IgD-negative memory B cell (primary cell): ENCODE data around the gene TMEM253. TPM values are rescaled to one million over a fixed set of nuclear protein-coding genes. Genes with fewer than 3 reads are reported as not detected.

Experiments
- H3K27ac Mint-ChIP-seq, 3 donors: one replicate each; pipeline ENCODE4 v1.8.0; 2020 to 2022; ENCODE audit warnings: mild to moderate bottlenecking in 3 of 3, mixed read lengths in 3 of 3, moderate library complexity in 1 of 3
- H3K27me3 Mint-ChIP-seq: one replicate; pipeline ENCODE4 v1.8.0; 2021; ENCODE audit warnings: mixed read lengths
- H3K36me3 Mint-ChIP-seq: one replicate; pipeline ENCODE4 v1.8.0; 2020; ENCODE audit warnings: mild to moderate bottlenecking, mixed read lengths
- H3K4me1 Mint-ChIP-seq, 3 donors: one replicate each; pipeline ENCODE4 v1.8.0; 2020 to 2022; ENCODE audit warnings: mixed read lengths in 3 of 3, mild to moderate bottlenecking in 1 of 3
- H3K4me3 Mint-ChIP-seq, 4 donors: one replicate each; pipeline ENCODE4 v1.8.0; 2020 to 2022; ENCODE audit warnings: mild to moderate bottlenecking in 4 of 4, mixed read lengths in 4 of 4, moderate library complexity in 3 of 4
- H3K9me3 Mint-ChIP-seq, 3 donors: one replicate each; pipeline ENCODE4 v1.8.0; 2020 to 2021; ENCODE audit warnings: mixed read lengths in 3 of 3, mild to moderate bottlenecking in 1 of 3
- polyA plus RNA-seq: library from polyadenylated mRNA; unstranded; fragments of 300-500 nt; fragmentation: Illumina TruSeq; gene quantifications from one replicate; pipeline ENCODE4 v1.2.3, GENCODE V29; 2021

TMEM253 gene
- polyA plus RNA-seq, 1 donor from 2014 or later, result not detected

DNA sequence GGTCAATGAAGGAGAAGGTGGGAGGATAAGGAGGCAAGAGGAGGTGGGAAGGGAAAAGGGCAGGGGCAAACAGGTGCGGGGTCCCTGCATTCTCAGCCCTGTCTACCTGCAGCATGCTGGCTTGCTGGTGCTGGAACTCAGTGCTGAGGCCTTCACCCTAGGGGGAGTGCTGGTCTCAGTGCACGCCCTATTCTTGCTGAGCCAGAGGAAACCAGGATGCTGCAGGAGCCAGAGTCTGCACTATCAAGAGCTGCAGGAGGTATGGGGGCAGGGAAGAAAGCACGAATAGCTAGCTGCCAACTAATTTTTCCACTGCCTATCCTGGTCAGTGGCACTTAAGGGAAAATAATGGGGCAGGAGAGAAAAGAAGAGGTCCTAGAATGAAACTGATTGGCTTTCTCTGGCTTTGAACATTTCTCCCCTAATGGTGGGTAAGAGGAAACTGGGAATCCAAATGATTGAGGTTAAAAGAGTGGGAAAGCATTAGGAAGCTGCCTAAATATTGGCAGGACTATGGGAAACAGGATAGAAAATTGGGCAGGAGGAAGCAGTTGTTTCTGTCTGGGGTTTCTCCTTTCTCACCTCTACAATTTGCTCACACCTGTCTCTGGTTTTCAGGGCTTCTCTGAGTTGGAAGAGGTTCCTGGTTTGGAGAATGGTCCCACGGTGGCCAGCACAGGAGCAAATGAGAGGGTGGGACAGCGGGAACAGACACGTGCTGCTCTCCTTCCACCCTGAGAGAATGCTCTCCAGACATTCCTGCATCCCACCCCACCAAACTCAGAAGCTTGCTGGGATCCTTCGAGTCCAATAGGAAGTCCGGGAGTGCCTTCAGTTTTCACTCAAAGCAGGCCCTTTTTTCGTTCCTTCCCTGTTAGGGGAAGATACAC is 1.9 kb downstream of the TMEM253 start:
- Mint-ChIP-seq H3K4me1 (peaks cover 13 to 26% (median 16%) of the 10 kb centered on the region in 3 donors), H3K36me3 (no peaks in the 10 kb centered on the region), H3K27me3 (peaks cover 20% of the 10 kb centered on the region), H3K27ac (peak overlapping the region in 2 of 3 donors; percentile 77 to 87), H3K9me3 (no peaks in the 10 kb centered on the region), H3K4me3 (peak overlapping the region; percentile 90 to 92 (median 92))

DNA sequence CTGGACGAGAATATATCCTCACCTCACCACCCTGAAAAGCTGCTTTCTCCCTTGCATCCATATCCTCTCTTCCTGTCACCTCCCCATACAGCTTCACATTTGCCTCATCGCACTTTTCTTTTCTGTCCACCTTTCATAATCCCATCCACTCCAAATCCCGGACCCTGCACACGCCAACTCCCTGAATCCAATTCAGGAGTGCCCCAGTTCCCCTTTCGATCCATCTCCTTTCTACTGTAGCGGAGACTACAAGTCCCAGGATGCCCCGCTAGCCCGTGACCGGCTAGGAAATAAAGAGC is 2.5 kb downstream of the TMEM253 start:
- Mint-ChIP-seq H3K36me3 (no peaks in the 10 kb centered on the region), H3K4me1 (peaks cover 13 to 26% (median 16%) of the 10 kb centered on the region in 3 donors), H3K27me3 (peaks cover 20% of the 10 kb centered on the region), H3K4me3 (peak overlapping the region; percentile 90 to 92 (median 92)), H3K9me3 (no peaks in the 10 kb centered on the region), H3K27ac (peak overlapping the region; percentile 77 to 97 (median 87))

DNA sequence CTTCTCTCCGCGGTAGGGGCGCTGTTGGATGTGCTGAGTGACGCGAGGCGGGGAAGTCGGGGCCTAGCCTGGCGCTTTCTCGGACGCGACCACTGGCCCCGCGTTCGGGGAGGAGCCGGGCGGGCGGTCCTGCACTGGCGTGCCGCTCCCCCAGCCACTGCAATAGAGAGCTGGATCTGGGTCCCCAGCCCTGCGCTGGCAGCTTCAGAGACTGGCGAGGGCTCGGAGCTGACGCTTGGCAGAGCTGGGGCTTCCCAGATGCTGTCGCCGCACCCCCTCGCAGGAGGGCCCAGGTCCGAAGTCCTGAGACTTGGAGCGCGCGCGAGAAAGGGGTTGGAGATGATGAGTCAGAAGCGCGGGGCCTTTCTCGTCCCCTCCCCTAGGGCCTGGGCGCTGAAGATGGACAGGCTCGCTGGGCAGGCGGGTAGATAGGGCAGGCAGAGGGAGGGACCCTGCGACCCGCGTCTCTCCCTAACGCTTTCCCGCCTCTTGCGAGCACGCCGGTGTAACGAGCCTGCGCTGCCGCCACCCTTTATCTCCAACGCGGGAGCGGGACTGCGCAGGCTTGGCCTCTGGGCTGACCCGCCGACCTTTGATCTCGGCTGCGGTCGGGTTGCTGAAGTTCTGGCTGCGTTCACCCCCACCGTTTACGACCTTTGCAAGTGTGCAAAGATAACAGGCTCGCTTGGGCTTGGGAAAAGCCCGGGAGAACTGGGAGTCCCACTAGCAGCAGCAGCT is 3.0 kb downstream of the TMEM253 start:
- H3K4me1 Mint-ChIP-seq, result peaks cover 11 to 23% (median 12%) of the 10 kb centered on the region in 3 donors
- peaks cover 17% of the 10 kb centered on the region for H3K27me3 Mint-ChIP-seq
- no peaks in the 10 kb centered on the region for H3K9me3 Mint-ChIP-seq
- peak overlapping the region; percentile 90 to 92 (median 92) for H3K4me3 Mint-ChIP-seq
- H3K36me3 Mint-ChIP-seq, result no peaks in the 10 kb centered on the region
- peak overlapping the region; percentile 77 to 97 (median 87) for H3K27ac Mint-ChIP-seq

DNA sequence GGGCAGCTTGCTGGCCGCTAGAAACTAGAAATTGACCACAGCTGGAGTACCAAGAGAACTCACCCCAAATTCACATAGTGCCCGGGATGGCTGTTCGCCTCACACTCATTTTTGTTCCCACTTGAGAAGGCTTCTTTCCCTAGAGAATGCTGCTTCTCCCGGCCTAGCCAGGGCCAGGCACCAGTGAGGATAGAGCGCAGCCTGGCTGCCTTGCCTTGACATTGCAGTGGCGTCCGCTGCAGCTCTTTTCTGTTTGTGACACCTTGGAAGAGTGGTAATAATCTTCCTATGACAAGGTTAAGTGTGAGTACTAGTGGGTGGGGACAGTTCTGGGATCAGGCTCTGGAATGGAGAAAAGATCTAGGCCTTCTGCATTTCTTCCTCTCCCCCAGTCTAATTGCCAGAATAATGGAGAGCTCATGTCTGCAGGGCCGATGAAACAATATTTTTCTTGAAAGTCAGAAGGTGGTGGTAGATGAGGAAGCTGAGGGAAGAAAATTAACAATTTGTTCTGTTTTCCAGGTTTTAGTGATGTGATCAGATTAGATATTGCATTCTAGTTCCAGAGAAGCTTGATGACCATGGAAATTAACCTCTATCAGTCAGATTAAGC is 3.7 kb downstream of the TMEM253 start:
- peak overlapping the region; percentile 77 to 97 (median 87) for H3K27ac Mint-ChIP-seq
- H3K27me3 Mint-ChIP-seq, result peaks cover 10% of the 10 kb centered on the region
- peaks cover 8 to 16% (median 9%) of the 10 kb centered on the region in 3 donors for H3K4me1 Mint-ChIP-seq
- no peaks in the 10 kb centered on the region for H3K36me3 Mint-ChIP-seq
- H3K9me3 Mint-ChIP-seq, result no peaks in the 10 kb centered on the region
- H3K4me3 Mint-ChIP-seq, result peak overlapping the region; percentile 90 to 92 (median 92)

DNA sequence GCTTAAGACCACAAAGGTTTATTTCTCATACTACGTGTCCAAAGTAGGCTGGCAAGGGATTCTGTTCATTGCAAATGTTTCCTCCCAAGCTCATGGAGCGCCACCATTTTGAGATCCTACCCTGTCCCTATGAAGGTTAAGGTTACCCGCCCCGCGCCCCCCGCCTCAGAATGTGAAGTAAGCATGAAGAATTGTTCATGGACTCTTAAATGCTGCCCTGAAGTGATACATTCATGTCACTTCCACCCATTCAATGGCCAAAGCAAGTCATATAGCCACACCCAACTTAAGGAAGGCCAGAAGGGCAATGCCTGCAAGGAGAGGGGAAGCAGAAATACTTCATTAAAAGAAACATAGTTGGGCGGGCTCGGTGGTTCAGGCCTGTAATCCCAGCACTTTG is 4.2 kb downstream of the TMEM253 start:
- Mint-ChIP-seq H3K4me3 (peak overlapping the region in 2 of 4 donors; percentile 92), H3K27me3 (peaks cover 5% of the 10 kb centered on the region), H3K27ac (peak overlapping the region in 1 of 3 donors; percentile 87), H3K36me3 (no peaks in the 10 kb centered on the region), H3K4me1 (peaks cover 8 to 14% (median 9%) of the 10 kb centered on the region in 3 donors), H3K9me3 (no peaks in the 10 kb centered on the region)

DNA sequence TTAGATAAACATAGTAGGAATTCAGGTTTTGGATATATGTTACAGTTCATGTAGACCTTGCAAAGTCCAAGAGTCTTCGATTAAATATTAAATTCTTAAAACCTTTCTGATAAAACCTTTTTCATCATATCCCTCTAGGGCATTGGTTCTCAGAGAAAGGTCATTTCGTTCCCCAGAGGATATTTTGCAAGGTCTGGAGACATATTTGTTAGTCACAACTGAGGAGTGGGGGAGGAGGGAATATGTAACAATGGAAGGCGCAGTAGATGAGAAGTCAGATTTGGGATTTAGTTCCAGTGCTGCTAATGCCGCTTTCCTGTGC is 5.3 kb downstream of the TMEM253 start:
- Mint-ChIP-seq H3K4me3 (no peak overlapping the region), H3K4me1 (peaks cover 8 to 14% (median 9%) of the 10 kb centered on the region in 3 donors), H3K36me3 (no peaks in the 10 kb centered on the region), H3K27ac (no peak overlapping the region), H3K27me3 (peaks cover 2% of the 10 kb centered on the region), H3K9me3 (no peaks in the 10 kb centered on the region)

DNA sequence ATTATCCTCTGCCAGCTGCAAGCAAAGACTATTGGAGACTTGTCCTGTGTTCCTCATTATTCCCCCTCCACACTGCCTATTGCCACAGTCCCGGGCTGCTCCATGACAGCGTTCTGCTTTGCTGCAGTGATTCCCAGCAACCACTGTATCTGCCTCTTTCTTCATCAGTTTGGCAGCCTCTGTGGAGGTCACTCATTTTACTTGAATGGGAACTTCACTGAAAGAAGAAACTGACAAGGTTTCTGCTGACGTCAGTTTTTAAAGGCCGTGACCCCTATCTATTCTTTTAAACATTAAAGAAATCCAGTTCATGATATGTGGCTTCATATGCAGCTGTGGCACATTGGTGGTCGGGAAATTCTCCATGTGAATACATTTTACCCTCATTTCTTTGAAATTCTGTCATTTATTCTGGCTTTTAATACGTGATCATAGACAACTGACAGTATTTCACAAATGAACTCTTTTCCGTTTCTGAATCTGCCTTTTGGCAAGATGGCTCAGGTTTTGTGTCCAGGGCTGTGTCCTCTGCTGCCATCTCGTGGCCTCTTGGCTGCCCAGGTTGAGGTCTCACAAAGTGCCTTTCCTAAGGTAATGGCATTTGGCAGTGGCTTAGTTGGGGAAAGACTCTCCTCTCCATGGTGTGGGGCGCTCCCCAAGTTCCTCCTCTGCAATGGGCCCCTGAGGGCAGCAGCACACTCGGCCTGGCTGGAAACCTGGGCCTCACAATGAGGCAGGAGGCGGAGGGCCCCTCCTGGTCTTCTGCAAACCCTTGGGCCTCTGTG is 5.8 kb downstream of the TMEM253 start:
- no peaks in the 10 kb centered on the region for H3K9me3 Mint-ChIP-seq
- H3K27ac Mint-ChIP-seq, result peak overlapping the region in 1 of 3 donors; percentile 28
- H3K36me3 Mint-ChIP-seq, result no peaks in the 10 kb centered on the region
- H3K4me3 Mint-ChIP-seq, result peak overlapping the region in 3 of 4 donors; percentile 21 to 60 (median 58)
- peaks cover 2% of the 10 kb centered on the region for H3K27me3 Mint-ChIP-seq
- H3K4me1 Mint-ChIP-seq, result peaks cover 8 to 14% (median 9%) of the 10 kb centered on the region in 3 donors

DNA sequence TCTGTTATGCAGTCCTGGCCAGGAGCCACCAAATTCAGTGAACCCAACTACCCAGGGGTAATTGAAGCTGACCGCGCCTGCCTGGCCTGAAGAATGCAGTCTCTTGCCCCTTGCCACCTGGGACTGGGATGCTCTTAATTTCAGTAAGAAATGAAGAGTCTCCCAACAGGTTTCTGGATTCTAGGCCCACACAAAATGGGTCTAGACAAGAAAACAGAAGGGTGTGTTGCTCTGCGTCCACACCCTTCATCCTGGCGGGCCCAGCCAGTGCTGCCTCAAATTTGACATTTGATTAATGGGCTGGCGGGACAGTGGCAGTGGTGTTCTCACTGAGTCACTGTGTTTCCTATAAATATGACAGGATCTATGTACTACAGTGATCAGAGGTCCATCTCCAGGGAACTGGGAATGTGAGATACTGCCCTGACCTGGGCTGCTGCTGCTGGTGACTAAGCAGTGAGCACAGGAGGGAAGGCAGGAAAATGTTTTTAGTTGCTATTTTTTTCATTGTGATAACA is 6.5 kb downstream of the TMEM253 start:
- H3K27ac Mint-ChIP-seq, result peak overlapping the region in 1 of 3 donors; percentile 28
- peaks cover 8 to 14% (median 9%) of the 10 kb centered on the region in 3 donors for H3K4me1 Mint-ChIP-seq
- H3K4me3 Mint-ChIP-seq, result peak overlapping the region in 1 of 4 donors; percentile 35
- peaks cover 2% of the 10 kb centered on the region for H3K27me3 Mint-ChIP-seq
- H3K36me3 Mint-ChIP-seq, result no peaks in the 10 kb centered on the region
- H3K9me3 Mint-ChIP-seq, result no peaks in the 10 kb centered on the region

- Mint-ChIP-seq H3K36me3 (no peaks in the 10 kb centered on the region), H3K4me3 (no peak overlapping the region), H3K9me3 (no peaks in the 10 kb centered on the region), H3K27ac (no peak overlapping the region), H3K27me3 (no peaks in the 10 kb centered on the region), H3K4me1 (peaks cover 5 to 9% (median 7%) of the 10 kb centered on the region in 3 donors)
Measured at GRCh38 chr14:21108791-21109190, 7.9 kb downstream of the TMEM253 start.

- peaks cover 5 to 6% (median 5%) of the 10 kb centered on the region in 3 donors for H3K4me1 Mint-ChIP-seq
- no peak overlapping the region for H3K4me3 Mint-ChIP-seq
- no peaks in the 10 kb centered on the region for H3K36me3 Mint-ChIP-seq
- H3K27ac Mint-ChIP-seq, result peak overlapping the region in 1 of 3 donors; percentile 80
- no peaks in the 10 kb centered on the region for H3K27me3 Mint-ChIP-seq
- no peaks in the 10 kb centered on the region for H3K9me3 Mint-ChIP-seq
Measured at GRCh38 chr14:21109377-21110138, 8.7 kb downstream of the TMEM253 start.

DNA sequence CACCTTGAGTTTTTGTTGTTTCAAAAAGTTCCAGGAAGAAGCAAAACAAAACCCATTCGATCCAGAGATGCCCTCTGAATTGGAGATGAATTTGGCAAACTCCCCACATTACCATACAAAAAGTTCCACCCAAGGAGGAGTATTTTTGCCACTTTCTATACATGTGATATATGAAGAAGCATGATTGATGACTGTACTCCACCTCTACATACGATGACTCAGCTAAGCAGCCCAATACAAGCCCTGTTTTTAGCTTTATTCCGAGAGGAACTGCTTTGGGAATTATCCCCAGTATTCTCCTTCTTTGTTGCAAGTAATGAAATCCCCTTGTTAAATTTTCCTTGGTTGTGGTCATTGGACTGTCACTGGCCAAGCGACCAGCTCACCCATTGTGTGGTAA is 11.4 kb downstream of the TMEM253 start:
- no peaks in the 10 kb centered on the region for H3K9me3 Mint-ChIP-seq
- no peak overlapping the region for H3K4me3 Mint-ChIP-seq
- no peaks in the 10 kb centered on the region for H3K4me1 Mint-ChIP-seq
- H3K27ac Mint-ChIP-seq, result no peak overlapping the region
- H3K36me3 Mint-ChIP-seq, result no peaks in the 10 kb centered on the region
- no peaks in the 10 kb centered on the region for H3K27me3 Mint-ChIP-seq

GRCh38 chr14:21113369-21113768 is 12.5 kb downstream of the TMEM253 start:
- Mint-ChIP-seq H3K4me1 (no peaks in the 10 kb centered on the region), H3K27me3 (no peaks in the 10 kb centered on the region), H3K36me3 (no peaks in the 10 kb centered on the region), H3K27ac (no peak overlapping the region), H3K4me3 (no peak overlapping the region), H3K9me3 (no peaks in the 10 kb centered on the region)

- Mint-ChIP-seq H3K36me3 (no peaks in the 10 kb centered on the region), H3K27ac (no peak overlapping the region), H3K4me1 (no peaks in the 10 kb centered on the region), H3K4me3 (no peak overlapping the region), H3K9me3 (no peaks in the 10 kb centered on the region), H3K27me3 (peaks cover 18% of the 10 kb centered on the region)
Measured at GRCh38 chr14:21118933-21119332, 18.1 kb downstream of the TMEM253 start.

GRCh38 chr14:21120686-21121085 is 19.8 kb downstream of the TMEM253 start:
- peaks cover 18% of the 10 kb centered on the region for H3K27me3 Mint-ChIP-seq
- H3K4me3 Mint-ChIP-seq, result no peak overlapping the region
- peaks cover 2 to 6% (median 2%) of the 10 kb centered on the region in 3 donors for H3K9me3 Mint-ChIP-seq
- no peaks in the 10 kb centered on the region for H3K4me1 Mint-ChIP-seq
- H3K36me3 Mint-ChIP-seq, result peaks cover 2% of the 10 kb centered on the region
- no peak overlapping the region for H3K27ac Mint-ChIP-seq
